ENCODE results near the gene SLC6A17.

DNA sequence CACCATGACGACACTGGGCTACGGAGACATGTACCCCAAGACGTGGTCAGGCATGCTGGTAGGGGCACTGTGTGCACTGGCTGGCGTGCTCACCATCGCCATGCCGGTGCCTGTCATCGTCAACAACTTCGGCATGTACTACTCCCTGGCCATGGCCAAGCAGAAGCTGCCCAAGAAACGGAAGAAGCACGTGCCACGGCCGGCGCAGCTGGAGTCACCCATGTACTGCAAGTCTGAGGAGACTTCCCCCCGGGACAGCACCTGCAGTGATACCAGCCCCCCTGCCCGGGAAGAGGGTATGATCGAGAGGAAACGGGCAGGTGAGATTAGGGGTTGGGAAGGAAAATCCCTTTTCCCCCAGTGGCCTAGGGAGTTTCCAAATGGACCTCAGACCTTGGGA, 73.3 kb downstream of the SLC6A17 start:
- TF ChIP-seq POLR2A (IDR thresholded peaks at IDR 0.05) = no peak
- TF ChIP-seq, protein P1, sequence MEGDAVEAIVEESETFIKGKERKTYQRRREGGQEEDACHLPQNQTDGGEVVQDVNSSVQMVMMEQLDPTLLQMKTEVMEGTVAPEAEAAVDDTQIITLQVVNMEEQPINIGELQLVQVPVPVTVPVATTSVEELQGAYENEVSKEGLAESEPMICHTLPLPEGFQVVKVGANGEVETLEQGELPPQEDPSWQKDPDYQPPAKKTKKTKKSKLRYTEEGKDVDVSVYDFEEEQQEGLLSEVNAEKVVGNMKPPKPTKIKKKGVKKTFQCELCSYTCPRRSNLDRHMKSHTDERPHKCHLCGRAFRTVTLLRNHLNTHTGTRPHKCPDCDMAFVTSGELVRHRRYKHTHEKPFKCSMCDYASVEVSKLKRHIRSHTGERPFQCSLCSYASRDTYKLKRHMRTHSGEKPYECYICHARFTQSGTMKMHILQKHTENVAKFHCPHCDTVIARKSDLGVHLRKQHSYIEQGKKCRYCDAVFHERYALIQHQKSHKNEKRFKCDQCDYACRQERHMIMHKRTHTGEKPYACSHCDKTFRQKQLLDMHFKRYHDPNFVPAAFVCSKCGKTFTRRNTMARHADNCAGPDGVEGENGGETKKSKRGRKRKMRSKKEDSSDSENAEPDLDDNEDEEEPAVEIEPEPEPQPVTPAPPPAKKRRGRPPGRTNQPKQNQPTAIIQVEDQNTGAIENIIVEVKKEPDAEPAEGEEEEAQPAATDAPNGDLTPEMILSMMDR (IDR thresholded peaks at IDR 0.05) = no peak
